CD4-positive, alpha-beta memory T cell (primary cell): ENCODE results near the gene CDK6. TPM values are rescaled to one million over a fixed set of nuclear protein-coding genes. Genes with fewer than 3 reads are reported as not detected.

ENCODE experiments used
- CTCF ChIA-PET: fragments of 350-600 bp; sonication (Branson Sonifier 250); formaldehyde crosslinking; loops from one replicate; lab custom pipeline; 2021; ENCODE audit warnings: inconsistent platforms; ENCODE audit not compliant: partially characterized antibody; lab: Charles Lee
- POLR2A ChIA-PET: fragments of 350-600 bp; sonication (Branson Sonifier 250); formaldehyde crosslinking; loops from one replicate; lab custom pipeline; 2021; ENCODE audit not compliant: partially characterized antibody; lab: Charles Lee
- DNase-seq, 5 donors: peaks; one replicate each; pipeline versions ENCODE4 v3.0.0 to v3.0.0-alpha.2; 2020 to 2022; ENCODE audit warnings: mixed read lengths in 1 of 5
- H3K27ac ChIP-seq: one replicate; pipeline ENCODE4 v1.7.0; 2013; ENCODE audit warnings: low read depth, low read length
- H3K27me3 ChIP-seq: 2 replicates; pipeline ENCODE4 v1.7.0; 2013; ENCODE audit warnings: mild to moderate bottlenecking, low read length, moderate library complexity; ENCODE audit not compliant: insufficient read depth
- H3K36me3 ChIP-seq: 2 replicates; pipeline ENCODE4 v1.7.0; 2013; ENCODE audit warnings: mild to moderate bottlenecking, low read length, moderate library complexity; ENCODE audit not compliant: insufficient read depth
- H3K4me1 ChIP-seq: 2 replicates; pipeline ENCODE4 v1.7.0; 2013; ENCODE audit warnings: mild to moderate bottlenecking, low read length, moderate library complexity; ENCODE audit not compliant: insufficient read depth
- H3K4me3 ChIP-seq, 2 donors: one replicate each; pipeline ENCODE4 v1.7.0; 2013; ENCODE audit warnings: low read length in 2 of 2, mild to moderate bottlenecking in 1 of 2
- H3K9me3 ChIP-seq, 2 donors: one replicate each; pipeline ENCODE4 v1.7.0; 2013; ENCODE audit warnings: low read length in 2 of 2, control low read depth in 1 of 2; ENCODE audit not compliant: control insufficient read depth in 1 of 2
- H3K27ac Mint-ChIP-seq, 7 donors: one replicate each; pipeline ENCODE4 v1.8.0; 2020 to 2021; ENCODE audit warnings: mixed read lengths in 7 of 7, mild to moderate bottlenecking in 6 of 7, inconsistent platforms in 3 of 7, moderate library complexity in 3 of 7
- H3K27me3 Mint-ChIP-seq, 2 donors: one replicate each; pipeline ENCODE4 v1.8.0; 2020 to 2021; ENCODE audit warnings: mixed read lengths in 2 of 2
- H3K36me3 Mint-ChIP-seq, 2 donors: one replicate each; pipeline ENCODE4 v1.8.0; 2020 to 2021; ENCODE audit warnings: mixed read lengths in 2 of 2, inconsistent platforms in 1 of 2, mild to moderate bottlenecking in 1 of 2
- H3K4me1 Mint-ChIP-seq, 4 donors: one replicate each; pipeline ENCODE4 v1.8.0; 2020 to 2021; ENCODE audit warnings: mixed read lengths in 4 of 4, mild to moderate bottlenecking in 1 of 4
- H3K4me3 Mint-ChIP-seq, 8 donors: one replicate each; pipeline ENCODE4 v1.8.0; 2020 to 2021; ENCODE audit warnings: mixed read lengths in 8 of 8, mild to moderate bottlenecking in 7 of 8, moderate library complexity in 6 of 8, inconsistent platforms in 3 of 8
- H3K9me3 Mint-ChIP-seq, 8 donors: one replicate each; pipeline ENCODE4 v1.8.0; 2020 to 2021; ENCODE audit warnings: mixed read lengths in 8 of 8, mild to moderate bottlenecking in 5 of 8, inconsistent platforms in 3 of 8, moderate library complexity in 1 of 8
- intact Hi-C: fragments of 100-400 bp; cut with micrococcal nuclease; formaldehyde crosslinking; loops from one replicate; pipeline ENCODE4 v1.15.1; 2023
- polyA plus RNA-seq, 2 donors: library from polyadenylated mRNA; unstranded; fragments of 300-500 nt; fragmentation: Illumina TruSeq; gene quantifications; one replicate each; pipeline ENCODE4 v1.2.3, GENCODE V29; 2021
- total RNA-seq, 2 experiments: library from RNA; stranded (reverse); gene quantifications; one replicate each; pipeline ENCODE4 v1.2.3, GENCODE V29; 2021

Gene CDK6
- total and polyA plus RNA-seq, 4 experiments from 2014 or later = 18.4 to 23.6 (median 21.1) TPM

GRCh38 chr7:92725161-92725925, 111.0 kb downstream of the CDK6 start:
- ChIA-PET CTCF (interaction anchor here (1.2 kb wide), 1 partner anchor 12 kb away, joined by 3 read pairs; no protein-coding TSS in a partner anchor), POLR2A (no interaction called here)
- intact Hi-C loops = no loop called here

GRCh38 chr7:92723943-92724342, 112.4 kb downstream of the CDK6 start:
- no peaks in the 10 kb centered on the region for H3K27me3 Mint-ChIP-seq
- ChIA-PET CTCF (no interaction called here), POLR2A (interaction anchor here (0.6 kb wide), 1 partner anchor 111 kb away, joined by 3 read pairs; no protein-coding TSS in a partner anchor)
- Histone ChIP-seq H3K4me3 (no peak overlapping the region), H3K4me1 (peaks cover 16% of the 10 kb centered on the region), H3K27ac (no peak overlapping the region), H3K36me3 (peaks cover 3% of the 10 kb centered on the region), H3K9me3 (no peaks in the 10 kb centered on the region), H3K27me3 (no peaks in the 10 kb centered on the region)
- no peak overlapping the region for H3K27ac Mint-ChIP-seq
- intact Hi-C loops = no loop called here
- H3K36me3 Mint-ChIP-seq = peaks cover 26 to 29% of the 10 kb centered on the region in 2 donors
- no peak for DNase-seq
- H3K4me3 Mint-ChIP-seq = no peak overlapping the region
- peaks cover 0 to 1% (median 0%) of the 10 kb centered on the region in 8 donors for H3K9me3 Mint-ChIP-seq
- H3K4me1 Mint-ChIP-seq = peaks cover 10 to 27% (median 13%) of the 10 kb centered on the region in 4 donors

More at GRCh38 chr7:92725161-92725925, 111.0 kb downstream of the CDK6 start:
- peaks cover 5% of the 10 kb centered on the region for H3K4me1 ChIP-seq
- no peak overlapping the region for H3K27ac Mint-ChIP-seq
- no peak for DNase-seq
- H3K27me3 Mint-ChIP-seq = no peaks in the 10 kb centered on the region
- H3K4me1 Mint-ChIP-seq = peaks cover 0 to 31% (median 11%) of the 10 kb centered on the region in 4 donors
- H3K27ac ChIP-seq = no peak overlapping the region
- no peak overlapping the region for H3K4me3 Mint-ChIP-seq
- no peaks in the 10 kb centered on the region for H3K27me3 ChIP-seq
- no peak overlapping the region for H3K4me3 ChIP-seq
- no peaks in the 10 kb centered on the region for H3K9me3 ChIP-seq
- H3K9me3 Mint-ChIP-seq = peaks cover 0 to 1% (median 0%) of the 10 kb centered on the region in 8 donors
- peaks cover 26 to 29% of the 10 kb centered on the region in 2 donors for H3K36me3 Mint-ChIP-seq
- H3K36me3 ChIP-seq = peaks cover 3% of the 10 kb centered on the region

GRCh38 chr7:92723205-92723604, 113.2 kb downstream of the CDK6 start:
- CTCF ChIA-PET = no interaction called here
- peaks cover 29 to 30% of the 10 kb centered on the region in 2 donors for H3K36me3 Mint-ChIP-seq
- intact Hi-C loops = no loop called here

GRCh38 chr7:92722541-92722940, 113.8 kb downstream of the CDK6 start:
- Histone ChIP-seq H3K4me1 (peaks cover 28% of the 10 kb centered on the region), H3K4me3 (no peak overlapping the region), H3K36me3 (peaks cover 3% of the 10 kb centered on the region), H3K27ac (no peak overlapping the region), H3K27me3 (no peaks in the 10 kb centered on the region), H3K9me3 (no peaks in the 10 kb centered on the region)
- intact Hi-C loops = no loop called here
- peaks cover 29 to 33% of the 10 kb centered on the region in 2 donors for H3K36me3 Mint-ChIP-seq
- no peaks in the 10 kb centered on the region for H3K27me3 Mint-ChIP-seq
- no peak for DNase-seq
- ChIA-PET CTCF (interaction anchor here (2.6 kb wide), 1 partner anchor 110 kb away, joined by 13 read pairs; no protein-coding TSS in a partner anchor), POLR2A (interaction anchor here (0.5 kb wide), 1 partner anchor 98 kb away, joined by 4 read pairs; no protein-coding TSS in a partner anchor)
- H3K27ac Mint-ChIP-seq = no peak overlapping the region
- peaks cover 23 to 41% (median 26%) of the 10 kb centered on the region in 4 donors for H3K4me1 Mint-ChIP-seq
- H3K9me3 Mint-ChIP-seq = peaks cover 0 to 1% (median 0%) of the 10 kb centered on the region in 8 donors
- H3K4me3 Mint-ChIP-seq = no peak overlapping the region

More at GRCh38 chr7:92723205-92723604, 113.2 kb downstream of the CDK6 start:
- Mint-ChIP-seq H3K27me3 (no peaks in the 10 kb centered on the region), H3K9me3 (peaks cover 0 to 1% (median 0%) of the 10 kb centered on the region in 8 donors), H3K4me1 (peaks cover 17 to 35% (median 20%) of the 10 kb centered on the region in 4 donors), H3K4me3 (no peak overlapping the region), H3K27ac (no peak overlapping the region)
- Histone ChIP-seq H3K27me3 (no peaks in the 10 kb centered on the region), H3K4me3 (no peak overlapping the region), H3K4me1 (peaks cover 23% of the 10 kb centered on the region), H3K27ac (no peak overlapping the region), H3K9me3 (no peaks in the 10 kb centered on the region), H3K36me3 (peaks cover 3% of the 10 kb centered on the region)
- DNase-seq = no peak
- POLR2A ChIA-PET = interaction anchor here (0.6 kb wide), 1 partner anchor 112 kb away, joined by 3 read pairs; no protein-coding TSS in a partner anchor

- DNase-seq = no peak
- no peak overlapping the region for H3K4me3 ChIP-seq
- peak overlapping the region in 4 of 7 donors; percentile 63 to 85 (median 70) for H3K27ac Mint-ChIP-seq
- H3K4me1 Mint-ChIP-seq = peaks cover 23 to 55% (median 28%) of the 10 kb centered on the region in 4 donors
- peak overlapping the region in 1 of 8 donors; percentile 2 for H3K4me3 Mint-ChIP-seq
- H3K9me3 ChIP-seq = no peaks in the 10 kb centered on the region
- peaks cover 26 to 32% of the 10 kb centered on the region in 2 donors for H3K36me3 Mint-ChIP-seq
- POLR2A ChIA-PET = no interaction called here
- peaks cover 3% of the 10 kb centered on the region for H3K36me3 ChIP-seq
- H3K27ac ChIP-seq = no peak overlapping the region
- H3K4me1 ChIP-seq = peaks cover 28% of the 10 kb centered on the region
- peaks cover 0 to 1% (median 0%) of the 10 kb centered on the region in 8 donors for H3K9me3 Mint-ChIP-seq
- intact Hi-C loops = no loop called here
- no peaks in the 10 kb centered on the region for H3K27me3 Mint-ChIP-seq
- no peaks in the 10 kb centered on the region for H3K27me3 ChIP-seq
- CTCF ChIA-PET = interaction anchor here (2.6 kb wide), 1 partner anchor 112 kb away, joined by 13 read pairs; no protein-coding TSS in a partner anchor
Observed at GRCh38 chr7:92720604-92721350, 115.6 kb downstream of the CDK6 start.

- intact Hi-C loops = loop anchor here (1.0 kb wide), 1 partner anchor 115 kb away; no protein-coding TSS in a partner anchor
- H3K36me3 ChIP-seq = no peaks in the 10 kb centered on the region
- DNase-seq = peak; percentile 47 to 71 (median 62)
- peaks cover 28% of the 10 kb centered on the region for H3K4me1 ChIP-seq
- H3K4me1 Mint-ChIP-seq = peaks cover 20 to 50% (median 36%) of the 10 kb centered on the region in 4 donors
- H3K27me3 ChIP-seq = no peaks in the 10 kb centered on the region
- CTCF ChIA-PET = interaction anchor here (1.2 to 2.0 kb wide), 4 partner anchors 10 to 95 kb away, joined by 3 to 5 read pairs (median 4); no protein-coding TSS in a partner anchor
- H3K4me3 Mint-ChIP-seq = peak overlapping the region; percentile 88 to 94 (median 91)
- H3K27me3 Mint-ChIP-seq = no peaks in the 10 kb centered on the region
- H3K4me3 ChIP-seq = peak overlapping the region; percentile 21 to 55
- POLR2A ChIA-PET = interaction anchor here (0.8 to 3.1 kb wide), 5 partner anchors 34 to 115 kb away, joined by 3 to 11 read pairs (median 4); no protein-coding TSS in a partner anchor
- no peaks in the 10 kb centered on the region for H3K9me3 Mint-ChIP-seq
- peak overlapping the region; percentile 68 to 96 (median 92) for H3K27ac Mint-ChIP-seq
- H3K27ac ChIP-seq = peak overlapping the region; percentile 39
- no peaks in the 10 kb centered on the region for H3K9me3 ChIP-seq
- H3K36me3 Mint-ChIP-seq = peaks cover 14 to 15% of the 10 kb centered on the region in 2 donors
Observed at GRCh38 chr7:92717993-92718716, 118.2 kb downstream of the CDK6 start.
